22Rv1 (cell line): ENCODE measurements around the gene FRY.

Experiments used
- H3K27ac ChIP-seq: fragments of 450-650 bp; 2 replicates; pipeline ENCODE4 v1.5.1; 2017
- CTCF ChIP-seq: fragments of 450-650 bp; IDR thresholded peaks from 2 replicates; pipeline ENCODE4 v1.5.1; 2017; ENCODE audit warnings: mild to moderate bottlenecking
- ZFX ChIP-seq: fragments of 450-650 bp; IDR thresholded peaks from 2 replicates; pipeline ENCODE4 v1.6.1; 2017; ENCODE audit warnings: antibody characterized with exemption, borderline replicate concordance

FRY gene

GRCh38 chr13:32262165-32262564 is 230.6 kb downstream of the FRY start:
- TF ChIP-seq CTCF (no peak), ZFX (no peak)
- no peak overlapping the region for H3K27ac ChIP-seq

- H3K27ac ChIP-seq, result no peak overlapping the region
- TF ChIP-seq CTCF, result no peak
- TF ChIP-seq ZFX, result no peak
Observed at GRCh38 chr13:32262619-32263018, 231.0 kb downstream of the FRY start.

- TF ChIP-seq CTCF (no peak), ZFX (no peak)
- no peak overlapping the region for H3K27ac ChIP-seq
Observed at GRCh38 chr13:32264407-32264806, 232.8 kb downstream of the FRY start.

- TF ChIP-seq CTCF, result no peak
- no peak for TF ChIP-seq ZFX
Observed at GRCh38 chr13:32265726-32266125, 234.2 kb downstream of the FRY start.

GRCh38 chr13:32266130-32266529 is 234.6 kb downstream of the FRY start:
- no peak overlapping the region for H3K27ac ChIP-seq
- no peak for TF ChIP-seq CTCF
- no peak for TF ChIP-seq ZFX

More at GRCh38 chr13:32265726-32266125, 234.2 kb downstream of the FRY start:
- no peak overlapping the region for H3K27ac ChIP-seq

- peak; percentile 85 for TF ChIP-seq CTCF
- TF ChIP-seq ZFX, result no peak
- H3K27ac ChIP-seq, result no peak overlapping the region
Observed at GRCh38 chr13:32267836-32268439, 236.4 kb downstream of the FRY start.

- TF ChIP-seq ZFX (no peak), CTCF (no peak)
- H3K27ac ChIP-seq, result no peak overlapping the region
Observed at GRCh38 chr13:32272021-32272683, 240.6 kb downstream of the FRY start.
